ENCODE results near the gene ARHGAP1.

GRCh38 chr11:46692450-46692849 lies 8.0 kb downstream of the ARHGAP1 start:
- TF ChIP-seq, protein P1, sequence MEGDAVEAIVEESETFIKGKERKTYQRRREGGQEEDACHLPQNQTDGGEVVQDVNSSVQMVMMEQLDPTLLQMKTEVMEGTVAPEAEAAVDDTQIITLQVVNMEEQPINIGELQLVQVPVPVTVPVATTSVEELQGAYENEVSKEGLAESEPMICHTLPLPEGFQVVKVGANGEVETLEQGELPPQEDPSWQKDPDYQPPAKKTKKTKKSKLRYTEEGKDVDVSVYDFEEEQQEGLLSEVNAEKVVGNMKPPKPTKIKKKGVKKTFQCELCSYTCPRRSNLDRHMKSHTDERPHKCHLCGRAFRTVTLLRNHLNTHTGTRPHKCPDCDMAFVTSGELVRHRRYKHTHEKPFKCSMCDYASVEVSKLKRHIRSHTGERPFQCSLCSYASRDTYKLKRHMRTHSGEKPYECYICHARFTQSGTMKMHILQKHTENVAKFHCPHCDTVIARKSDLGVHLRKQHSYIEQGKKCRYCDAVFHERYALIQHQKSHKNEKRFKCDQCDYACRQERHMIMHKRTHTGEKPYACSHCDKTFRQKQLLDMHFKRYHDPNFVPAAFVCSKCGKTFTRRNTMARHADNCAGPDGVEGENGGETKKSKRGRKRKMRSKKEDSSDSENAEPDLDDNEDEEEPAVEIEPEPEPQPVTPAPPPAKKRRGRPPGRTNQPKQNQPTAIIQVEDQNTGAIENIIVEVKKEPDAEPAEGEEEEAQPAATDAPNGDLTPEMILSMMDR (conservative IDR thresholded peaks at IDR 0.05; ENCODE audit: low read length) = no peak
- TF ChIP-seq EZH2phosphoT487 (IDR thresholded peaks at IDR 0.05; ENCODE audit: borderline replicate concordance, low read depth, low read length) = no peak
